Endodermal cell (in vitro differentiated cells): ENCODE results near the gene TRIM72. TPM values are rescaled to one million over a fixed set of nuclear protein-coding genes. Genes with fewer than 3 reads are reported as not detected.

Experiments
- DNase-seq: peaks from one replicate; pipeline ENCODE4 v3.0.0-alpha.2; 2017
- H3K27ac ChIP-seq: 2 replicates; pipeline ENCODE4 v1.5.1; 2013; ENCODE audit warnings: mild to moderate bottlenecking, low read depth, low read length, moderate library complexity
- H3K27me3 ChIP-seq: 2 replicates; pipeline ENCODE4 v1.6.1; 2013; ENCODE audit warnings: mild to moderate bottlenecking, low read length, moderate library complexity; ENCODE audit not compliant: insufficient read depth, control insufficient read depth, poor library complexity, severe bottlenecking
- H3K36me3 ChIP-seq: 2 replicates; pipeline ENCODE4 v1.7.0; 2013; ENCODE audit warnings: mild to moderate bottlenecking, low read length, moderate library complexity; ENCODE audit not compliant: control insufficient read depth, insufficient read depth
- H3K4me1 ChIP-seq: one replicate; pipeline ENCODE4 v1.7.0; 2013; ENCODE audit warnings: low read length; ENCODE audit not compliant: control insufficient read depth, insufficient read depth
- H3K4me3 ChIP-seq: 2 replicates; pipeline ENCODE4 v1.5.1; 2013; ENCODE audit warnings: mild to moderate bottlenecking, low read length, moderate library complexity
- H3K9ac ChIP-seq: 2 replicates; pipeline ENCODE4 v1.6.1; 2013; ENCODE audit warnings: mild to moderate bottlenecking, low read length, moderate library complexity; ENCODE audit not compliant: poor library complexity, severe bottlenecking; ENCODE audit errors: extremely low read depth
- H3K9me3 ChIP-seq: 2 replicates; pipeline ENCODE4 v1.6.1; 2013; ENCODE audit warnings: mild to moderate bottlenecking, low read length, moderate library complexity; ENCODE audit not compliant: control insufficient read depth
- H3K27ac Mint-ChIP-seq: 2 replicates; pipeline ENCODE4 v1.8.0; 2020; ENCODE audit warnings: mixed read lengths
- H3K27me3 Mint-ChIP-seq: 2 replicates; pipeline ENCODE4 v1.8.0; 2021; ENCODE audit warnings: mild to moderate bottlenecking, mixed read lengths; ENCODE audit not compliant: insufficient read depth
- H3K36me3 Mint-ChIP-seq: 2 replicates; pipeline ENCODE4 v1.8.0; 2020; ENCODE audit warnings: low read depth, mixed read lengths
- H3K4me1 Mint-ChIP-seq: 2 replicates; pipeline ENCODE4 v1.8.0; 2020; ENCODE audit warnings: mixed read lengths
- H3K4me3 Mint-ChIP-seq: 2 replicates; pipeline ENCODE4 v1.8.0; 2020; ENCODE audit warnings: mild to moderate bottlenecking, moderate library complexity, mixed read lengths
- H3K9me3 Mint-ChIP-seq: 2 replicates; pipeline ENCODE4 v1.8.0; 2020; ENCODE audit warnings: mild to moderate bottlenecking, mixed read lengths
- WGBS, 2 experiments: methylation state at CpG; one replicate each; pipeline versions ENCODE4 v1.1.5 to v1.1.7; 2013; ENCODE audit warnings: missing lambda C conversion rate in 2 of 2, mixed read lengths in 1 of 2; ENCODE audit not compliant: insufficient coverage in 1 of 2, insufficient read length in 1 of 2; 5-methylcytosine and 5-hydroxymethylcytosine counted together
- total RNA-seq, 2 donors: library from RNA; stranded (reverse); fragmentation: NEBNext Ultra II Directional in 1 of 2; extraction: Animal tissue kit (Norgen Biotek cat#: 25700) in 1 of 2; gene quantifications; 2 replicates in 1 of 2; 3 replicates in 1 of 2; pipeline ENCODE4 v1.2.1, GENCODE V29; 2021
- TF ChIP-seq, protein P1 (sequence below): fragments of 200-600 bp; sonication (generic); conservative IDR thresholded peaks from 2 replicates; pipeline ENCODE4 v1.5.0; 2021; ENCODE audit warnings: antibody characterized with exemption, mild to moderate bottlenecking

The TRIM72 gene
- total RNA-seq, 2 donors from 2014 or later: 0.15 to 0.20 TPM

DNA sequence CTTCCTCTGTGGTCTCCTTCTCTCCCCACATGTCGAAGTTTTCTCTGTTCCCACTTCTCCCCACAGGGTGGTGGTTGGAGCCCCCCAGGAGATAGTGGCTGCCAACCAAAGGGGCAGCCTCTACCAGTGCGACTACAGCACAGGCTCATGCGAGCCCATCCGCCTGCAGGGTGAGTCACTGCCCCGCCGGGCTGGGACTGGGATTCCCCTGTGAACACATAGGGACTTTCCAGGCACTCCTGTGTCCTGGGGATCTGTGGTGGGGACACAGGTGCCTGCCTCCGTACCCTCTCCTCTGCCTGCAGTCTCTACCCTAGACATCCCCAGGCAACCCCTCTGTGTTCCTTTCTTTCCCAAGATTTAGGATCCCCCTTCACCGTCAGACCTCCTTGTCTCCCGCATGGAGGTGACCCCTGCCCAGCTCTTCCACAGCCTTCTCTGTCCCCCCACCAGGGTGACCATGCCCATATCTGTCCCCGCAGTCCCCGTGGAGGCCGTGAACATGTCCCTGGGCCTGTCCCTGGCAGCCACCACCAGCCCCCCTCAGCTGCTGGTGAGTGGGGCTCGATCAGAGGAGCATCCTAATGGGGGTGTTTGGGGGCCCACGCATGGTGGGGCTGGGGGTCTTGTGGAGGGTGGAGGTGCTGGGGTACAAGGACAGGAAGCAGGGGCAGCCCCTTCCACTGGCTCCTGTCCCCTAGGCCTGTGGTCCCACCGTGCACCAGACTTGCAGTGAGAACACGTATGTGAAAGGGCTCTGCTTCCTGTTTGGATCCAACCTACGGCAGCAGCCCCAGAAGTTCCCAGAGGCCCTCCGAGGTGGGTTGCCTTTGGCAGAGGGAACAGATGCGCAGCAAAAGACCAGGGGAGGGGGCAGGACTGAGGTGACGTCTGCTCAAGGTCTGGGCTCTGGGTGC lies 51.7 kb downstream of the TRIM72 start:
- Histone ChIP-seq H3K9ac (no peak overlapping the region), H3K36me3 (no peaks in the 10 kb centered on the region), H3K27me3 (no peaks in the 10 kb centered on the region), H3K4me1 (no peaks in the 10 kb centered on the region), H3K9me3 (no peaks in the 10 kb centered on the region), H3K27ac (no peak overlapping the region), H3K4me3 (no peak overlapping the region)
- H3K27ac Mint-ChIP-seq: no peak overlapping the region
- H3K9me3 Mint-ChIP-seq: no peaks in the 10 kb centered on the region
- no peaks in the 10 kb centered on the region for H3K27me3 Mint-ChIP-seq
- 82 to 87% methylated on average over 12 to 20 of the region's 20 CpGs for WGBS, 2 experiments
- DNase-seq: peak; percentile 75
- H3K36me3 Mint-ChIP-seq: no peaks in the 10 kb centered on the region
- H3K4me1 Mint-ChIP-seq: peaks cover 16% of the 10 kb centered on the region
- no peak overlapping the region for H3K4me3 Mint-ChIP-seq
- TF ChIP-seq, protein P1, sequence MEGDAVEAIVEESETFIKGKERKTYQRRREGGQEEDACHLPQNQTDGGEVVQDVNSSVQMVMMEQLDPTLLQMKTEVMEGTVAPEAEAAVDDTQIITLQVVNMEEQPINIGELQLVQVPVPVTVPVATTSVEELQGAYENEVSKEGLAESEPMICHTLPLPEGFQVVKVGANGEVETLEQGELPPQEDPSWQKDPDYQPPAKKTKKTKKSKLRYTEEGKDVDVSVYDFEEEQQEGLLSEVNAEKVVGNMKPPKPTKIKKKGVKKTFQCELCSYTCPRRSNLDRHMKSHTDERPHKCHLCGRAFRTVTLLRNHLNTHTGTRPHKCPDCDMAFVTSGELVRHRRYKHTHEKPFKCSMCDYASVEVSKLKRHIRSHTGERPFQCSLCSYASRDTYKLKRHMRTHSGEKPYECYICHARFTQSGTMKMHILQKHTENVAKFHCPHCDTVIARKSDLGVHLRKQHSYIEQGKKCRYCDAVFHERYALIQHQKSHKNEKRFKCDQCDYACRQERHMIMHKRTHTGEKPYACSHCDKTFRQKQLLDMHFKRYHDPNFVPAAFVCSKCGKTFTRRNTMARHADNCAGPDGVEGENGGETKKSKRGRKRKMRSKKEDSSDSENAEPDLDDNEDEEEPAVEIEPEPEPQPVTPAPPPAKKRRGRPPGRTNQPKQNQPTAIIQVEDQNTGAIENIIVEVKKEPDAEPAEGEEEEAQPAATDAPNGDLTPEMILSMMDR: no peak

- H3K4me3 ChIP-seq: no peak overlapping the region
- peak; percentile 77 for DNase-seq
- Mint-ChIP-seq H3K36me3 (no peaks in the 10 kb centered on the region), H3K4me3 (peak overlapping the region; percentile 4), H3K27me3 (no peaks in the 10 kb centered on the region), H3K27ac (peak overlapping the region; percentile 69), H3K4me1 (peaks cover 16% of the 10 kb centered on the region), H3K9me3 (no peaks in the 10 kb centered on the region)
- no peaks in the 10 kb centered on the region for H3K36me3 ChIP-seq
- H3K9me3 ChIP-seq: no peaks in the 10 kb centered on the region
- H3K9ac ChIP-seq: no peak overlapping the region
- WGBS, 2 experiments: 60 to 66% methylated on average over 8 of the region's 8 CpGs
- no peaks in the 10 kb centered on the region for H3K4me1 ChIP-seq
- no peaks in the 10 kb centered on the region for H3K27me3 ChIP-seq
- TF ChIP-seq, protein P1: no peak
- H3K27ac ChIP-seq: no peak overlapping the region
Observed at GRCh38 chr16:31267332-31268032, 53.6 kb downstream of the TRIM72 start.

GRCh38 chr16:31268033-31268365 lies 54.1 kb downstream of the TRIM72 start:
- no peaks in the 10 kb centered on the region for H3K27me3 ChIP-seq
- Mint-ChIP-seq H3K4me1 (peaks cover 16% of the 10 kb centered on the region), H3K9me3 (no peaks in the 10 kb centered on the region), H3K27me3 (no peaks in the 10 kb centered on the region), H3K4me3 (no peak overlapping the region), H3K36me3 (no peaks in the 10 kb centered on the region), H3K27ac (peak overlapping the region; percentile 69)
- H3K9me3 ChIP-seq: no peaks in the 10 kb centered on the region
- no peak overlapping the region for H3K27ac ChIP-seq
- 73 to 94% methylated on average over 2 to 3 of the region's 3 CpGs for WGBS, 2 experiments
- no peaks in the 10 kb centered on the region for H3K4me1 ChIP-seq
- TF ChIP-seq, protein P1: no peak
- no peak overlapping the region for H3K4me3 ChIP-seq
- DNase-seq: no peak
- H3K36me3 ChIP-seq: no peaks in the 10 kb centered on the region
- no peak overlapping the region for H3K9ac ChIP-seq
